Kidney capillary endothelial cell (primary cell): Measurements from ENCODE around the gene MGMT.

Experiments
- DNase-seq: peaks from one replicate; pipeline ENCODE4 v3.0.0-alpha.2; 2018; ENCODE audit warnings: low spot score

MGMT gene

GRCh38 chr10:129594811-129595210 is 127.8 kb downstream of the MGMT start:
- DNase-seq = no peak

- DNase-seq = no peak
Measured at GRCh38 chr10:129598413-129598812, 131.4 kb downstream of the MGMT start.

- DNase-seq = no peak
Measured at GRCh38 chr10:129599160-129599559, 132.1 kb downstream of the MGMT start.

- DNase-seq = no peak
Measured at GRCh38 chr10:129601737-129602136, 134.7 kb downstream of the MGMT start.

GRCh38 chr10:129602938-129603535 is 136.0 kb downstream of the MGMT start:
- DNase-seq = no peak

- no peak for DNase-seq
Measured at GRCh38 chr10:129604333-129605032, 137.4 kb downstream of the MGMT start.

- no peak for DNase-seq
Measured at GRCh38 chr10:129605266-129605985, 138.4 kb downstream of the MGMT start.

GRCh38 chr10:129605986-129606518 is 139.0 kb downstream of the MGMT start:
- DNase-seq = no peak

- DNase-seq = no peak
Measured at GRCh38 chr10:129607607-129608109, 140.6 kb downstream of the MGMT start.

GRCh38 chr10:129608653-129609052 is 141.6 kb downstream of the MGMT start:
- no peak for DNase-seq

- DNase-seq = no peak
Measured at GRCh38 chr10:129609551-129609950, 142.5 kb downstream of the MGMT start.

GRCh38 chr10:129612481-129613109 is 145.6 kb downstream of the MGMT start:
- DNase-seq = no peak

- DNase-seq = no peak
Measured at GRCh38 chr10:129613377-129613980, 146.4 kb downstream of the MGMT start.

GRCh38 chr10:129614341-129614740 is 147.3 kb downstream of the MGMT start:
- no peak for DNase-seq

GRCh38 chr10:129615381-129615780 is 148.3 kb downstream of the MGMT start:
- no peak for DNase-seq

- no peak for DNase-seq
Measured at GRCh38 chr10:129615921-129616525, 149.0 kb downstream of the MGMT start.

GRCh38 chr10:129617768-129618167 is 150.7 kb downstream of the MGMT start:
- no peak for DNase-seq

- DNase-seq = no peak
Measured at GRCh38 chr10:129621062-129621461, 154.0 kb downstream of the MGMT start.

GRCh38 chr10:129621693-129622092 is 154.7 kb downstream of the MGMT start:
- no peak for DNase-seq

- no peak for DNase-seq
Measured at GRCh38 chr10:129622291-129622690, 155.2 kb downstream of the MGMT start.

- DNase-seq = no peak
Measured at GRCh38 chr10:129622736-129623135, 155.7 kb downstream of the MGMT start.
